AG04449 (cell line): ENCODE measurements around the gene SGMS1.
"Not testable (repeated sequence)": the region's sequence is repeated elsewhere in the genome, so short reads cannot be mapped to it uniquely, and the experiment has no call there.

ENCODE experiments used
- CTCF ChIA-PET: fragments of 350-600 bp; formaldehyde crosslinking; extraction: SDS; loops from one replicate; lab custom pipeline; 2021; ENCODE audit warnings: antibody characterized with exemption; lab: Yijun Ruan, JAX
- POLR2A ChIA-PET: fragments of 400-600, 350-600 bp; formaldehyde crosslinking; extraction: SDS; loops from one replicate; lab custom pipeline; 2020; ENCODE audit warnings: antibody characterized with exemption, inconsistent platforms; lab: Yijun Ruan, JAX
- DNase-seq: peaks from one replicate; pipeline ENCODE4 v3.0.0-alpha.2; 2010; ENCODE audit warnings: low read depth, low spot score
- H3K4me3 ChIP-seq: 2 replicates; pipeline ENCODE4 v1.5.1; 2011; ENCODE audit warnings: low read depth, mild to moderate bottlenecking, control low read depth, low read length
- CTCF ChIP-seq: IDR thresholded peaks from one replicate; pipeline ENCODE4 v1.5.1; 2011; ENCODE audit warnings: mild to moderate bottlenecking, moderate library complexity, low read length, control low read depth, inconsistent platforms; ENCODE audit not compliant: insufficient read depth; ENCODE audit errors: missing control alignments

The SGMS1 gene

GRCh38 chr10:50552308-50552707, 71.4 kb downstream of the SGMS1 start:
- no peak overlapping the region for H3K4me3 ChIP-seq
- no peak for TF ChIP-seq CTCF
- peak; percentile 92 for DNase-seq
- CTCF ChIA-PET: interaction anchor here (1.0 to 1.6 kb wide), 3 partner anchors 9 to 69 kb away, joined by 3 to 4 read pairs (median 3); no protein-coding TSS in a partner anchor
- POLR2A ChIA-PET: no interaction called here

- no peak for TF ChIP-seq CTCF
- no peak overlapping the region for H3K4me3 ChIP-seq
- no peak for DNase-seq
- POLR2A ChIA-PET: no interaction called here
- CTCF ChIA-PET: interaction anchor here (1.0 to 1.6 kb wide), 2 partner anchors 9 to 15 kb away, joined by 3 read pairs; no protein-coding TSS in a partner anchor
Measured at GRCh38 chr10:50551894-50552293, 71.9 kb downstream of the SGMS1 start.

GRCh38 chr10:50550291-50550839, 73.4 kb downstream of the SGMS1 start:
- DNase-seq: no peak
- POLR2A ChIA-PET: no interaction called here
- no peak for TF ChIP-seq CTCF
- H3K4me3 ChIP-seq: no peak overlapping the region
- CTCF ChIA-PET: no interaction called here

GRCh38 chr10:50549186-50549585, 74.6 kb downstream of the SGMS1 start:
- POLR2A ChIA-PET, CTCF ChIA-PET, DNase-seq, H3K4me3 ChIP-seq: not testable (repeated sequence)

GRCh38 chr10:50548481-50548880, 75.3 kb downstream of the SGMS1 start:
- DNase-seq, H3K4me3 ChIP-seq, CTCF ChIA-PET, POLR2A ChIA-PET: not testable (repeated sequence)

- POLR2A ChIA-PET, DNase-seq, CTCF ChIA-PET, H3K4me3 ChIP-seq: not testable (repeated sequence)
Measured at GRCh38 chr10:50546287-50546686, 77.5 kb downstream of the SGMS1 start.

GRCh38 chr10:50545846-50546245, 77.9 kb downstream of the SGMS1 start:
- ChIA-PET CTCF (no interaction called here), POLR2A (no interaction called here)
- no peak for TF ChIP-seq CTCF
- DNase-seq: no peak
- no peak overlapping the region for H3K4me3 ChIP-seq

GRCh38 chr10:50544857-50545429, 78.8 kb downstream of the SGMS1 start:
- no peak overlapping the region for H3K4me3 ChIP-seq
- CTCF ChIA-PET: interaction anchor here (0.9 to 1.1 kb wide), 2 partner anchors 9 to 10 kb away, joined by 3 read pairs; no protein-coding TSS in a partner anchor
- no peak for DNase-seq
- no peak for TF ChIP-seq CTCF
- POLR2A ChIA-PET: no interaction called here
